Chondrocyte (in vitro differentiated cells): Measurements from ENCODE around the gene ACVR1. TPM values are rescaled to one million over a fixed set of nuclear protein-coding genes. Genes with fewer than 3 reads are reported as not detected.
"Not testable (repeated sequence)": the region's sequence is repeated elsewhere in the genome, so short reads cannot be mapped to it uniquely, and the experiment has no call there.

Source experiments
- DNase-seq: peaks from one replicate; pipeline ENCODE4 v3.0.0; 2021; ENCODE audit warnings: mixed read lengths, low spot score
- H3K27ac Mint-ChIP-seq: one replicate; pipeline ENCODE4 v1.8.0; 2021; ENCODE audit warnings: mild to moderate bottlenecking, moderate library complexity, mixed read lengths; ENCODE audit not compliant: unreplicated experiment
- H3K27me3 Mint-ChIP-seq: 2 replicates; pipeline ENCODE4 v1.8.0; 2021; ENCODE audit warnings: low read depth, mixed read lengths
- H3K36me3 Mint-ChIP-seq: 2 replicates; pipeline ENCODE4 v1.8.0; 2021; ENCODE audit warnings: low read depth, mixed read lengths
- H3K4me1 Mint-ChIP-seq: 2 replicates; pipeline ENCODE4 v1.8.0; 2021; ENCODE audit warnings: low read depth, mild to moderate bottlenecking, mixed read lengths
- H3K4me3 Mint-ChIP-seq: one replicate; pipeline ENCODE4 v1.8.0; 2021; ENCODE audit warnings: mild to moderate bottlenecking, moderate library complexity, mixed read lengths; ENCODE audit not compliant: unreplicated experiment
- H3K9me3 Mint-ChIP-seq: 2 replicates; pipeline ENCODE4 v1.8.0; 2021; ENCODE audit warnings: low read depth, mixed read lengths
- total RNA-seq: library from RNA; stranded (reverse); gene quantifications from 3 replicates; pipeline ENCODE4 v1.2.1, GENCODE V29; 2021
- TF ChIP-seq, protein P1 (sequence below): fragments of 200-600 bp; sonication (generic); IDR thresholded peaks from 2 replicates; pipeline ENCODE4 v1.5.0; 2021; ENCODE audit warnings: antibody characterized with exemption, mild to moderate bottlenecking, moderate library complexity

The ACVR1 gene
- total RNA-seq, 1 donor from 2014 or later, result 81.7 TPM

DNA sequence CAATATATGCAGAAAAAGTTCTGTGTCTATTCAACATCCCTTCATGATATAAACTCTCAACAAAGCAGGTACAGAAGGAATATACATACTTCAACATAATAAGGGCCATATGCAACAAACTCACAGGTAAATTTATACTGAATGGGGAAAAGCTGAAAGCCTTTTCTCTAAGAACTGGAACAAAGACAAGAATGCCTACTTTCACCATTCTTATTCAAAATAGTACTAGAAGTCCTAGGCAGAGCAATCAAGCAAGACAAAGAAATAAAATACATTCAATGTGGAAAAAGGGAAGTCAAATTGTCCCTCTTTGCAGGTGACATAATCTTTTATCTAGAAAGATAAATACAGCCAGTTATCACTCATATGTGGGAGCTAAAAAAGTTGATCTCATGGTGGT, 116.3 kb downstream of the ACVR1 start:
- H3K4me1 Mint-ChIP-seq, result peaks cover 14% of the 10 kb centered on the region
- no peak overlapping the region for H3K4me3 Mint-ChIP-seq
- peaks cover 36% of the 10 kb centered on the region for H3K9me3 Mint-ChIP-seq
- DNase-seq, result no peak
- H3K27me3 Mint-ChIP-seq, result no peaks in the 10 kb centered on the region
- H3K36me3 Mint-ChIP-seq, result peaks cover 68% of the 10 kb centered on the region
- no peak overlapping the region for H3K27ac Mint-ChIP-seq
- TF ChIP-seq, protein P1, sequence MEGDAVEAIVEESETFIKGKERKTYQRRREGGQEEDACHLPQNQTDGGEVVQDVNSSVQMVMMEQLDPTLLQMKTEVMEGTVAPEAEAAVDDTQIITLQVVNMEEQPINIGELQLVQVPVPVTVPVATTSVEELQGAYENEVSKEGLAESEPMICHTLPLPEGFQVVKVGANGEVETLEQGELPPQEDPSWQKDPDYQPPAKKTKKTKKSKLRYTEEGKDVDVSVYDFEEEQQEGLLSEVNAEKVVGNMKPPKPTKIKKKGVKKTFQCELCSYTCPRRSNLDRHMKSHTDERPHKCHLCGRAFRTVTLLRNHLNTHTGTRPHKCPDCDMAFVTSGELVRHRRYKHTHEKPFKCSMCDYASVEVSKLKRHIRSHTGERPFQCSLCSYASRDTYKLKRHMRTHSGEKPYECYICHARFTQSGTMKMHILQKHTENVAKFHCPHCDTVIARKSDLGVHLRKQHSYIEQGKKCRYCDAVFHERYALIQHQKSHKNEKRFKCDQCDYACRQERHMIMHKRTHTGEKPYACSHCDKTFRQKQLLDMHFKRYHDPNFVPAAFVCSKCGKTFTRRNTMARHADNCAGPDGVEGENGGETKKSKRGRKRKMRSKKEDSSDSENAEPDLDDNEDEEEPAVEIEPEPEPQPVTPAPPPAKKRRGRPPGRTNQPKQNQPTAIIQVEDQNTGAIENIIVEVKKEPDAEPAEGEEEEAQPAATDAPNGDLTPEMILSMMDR, result no peak

DNA sequence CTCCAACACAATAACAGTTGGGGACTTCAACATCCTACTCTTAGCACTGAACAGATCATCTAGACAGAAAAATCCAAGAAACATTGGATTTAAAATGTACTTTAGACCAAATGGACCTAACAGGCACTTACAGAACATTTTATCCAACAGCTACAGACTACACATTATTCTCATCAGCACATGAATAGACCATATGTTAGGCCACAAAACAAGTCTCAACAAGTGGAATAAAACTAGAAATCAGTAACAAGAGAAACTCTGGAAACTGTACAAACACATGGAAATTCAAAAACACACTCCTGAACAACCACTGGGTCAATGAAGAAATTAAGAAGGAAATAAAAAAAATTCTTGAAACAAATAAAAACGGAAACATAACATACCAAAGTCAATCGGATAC, 117.5 kb downstream of the ACVR1 start:
- H3K9me3 Mint-ChIP-seq, result peaks cover 36% of the 10 kb centered on the region
- H3K4me1 Mint-ChIP-seq, result peaks cover 14% of the 10 kb centered on the region
- no peak overlapping the region for H3K4me3 Mint-ChIP-seq
- H3K36me3 Mint-ChIP-seq, result peaks cover 69% of the 10 kb centered on the region
- TF ChIP-seq, protein P1, result no peak
- H3K27me3 Mint-ChIP-seq, result no peaks in the 10 kb centered on the region
- no peak for DNase-seq
- H3K27ac Mint-ChIP-seq, result peak overlapping the region; percentile 19

DNA sequence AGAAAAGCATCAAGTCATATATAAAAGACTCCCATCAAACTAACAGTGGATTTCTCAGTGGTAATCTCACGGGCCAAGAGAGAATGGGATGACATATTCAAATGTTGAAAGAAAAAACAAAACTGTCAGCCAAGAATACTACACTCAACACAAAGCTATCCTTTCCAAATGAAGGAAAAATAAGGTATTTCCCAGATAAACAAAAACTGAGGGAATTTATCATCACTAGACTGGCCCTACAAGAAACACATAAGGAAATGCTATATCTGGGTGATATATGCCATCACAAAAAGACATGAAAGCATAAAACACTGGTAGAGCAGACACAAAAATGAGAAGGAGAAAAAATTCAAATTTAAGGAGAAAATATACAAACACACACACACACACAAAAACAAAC, 118.6 kb downstream of the ACVR1 start:
- DNase-seq, result no peak
- peaks cover 67% of the 10 kb centered on the region for H3K36me3 Mint-ChIP-seq

DNA sequence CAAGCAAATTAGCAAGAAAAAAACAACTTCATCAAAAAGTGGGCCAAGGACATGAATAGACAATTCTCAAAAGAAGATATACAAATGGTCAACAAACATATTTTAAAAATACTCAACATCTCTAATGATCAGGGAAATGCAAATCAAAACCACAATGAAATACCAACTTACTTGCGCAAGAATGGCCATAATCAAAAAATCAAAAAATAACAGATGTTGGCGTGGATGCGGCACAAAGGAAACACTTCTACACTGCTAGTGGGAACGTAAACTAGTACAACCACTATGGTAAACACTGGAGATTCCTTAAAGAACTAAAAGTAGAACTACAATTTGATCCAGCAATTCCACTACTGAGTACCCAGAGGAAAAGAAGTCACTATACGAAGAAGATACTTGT, 119.7 kb downstream of the ACVR1 start:
- Mint-ChIP-seq H3K4me1 (peaks cover 23% of the 10 kb centered on the region), H3K9me3 (peaks cover 32% of the 10 kb centered on the region), H3K36me3 (peaks cover 66% of the 10 kb centered on the region)
- H3K27me3 Mint-ChIP-seq, H3K27ac Mint-ChIP-seq, DNase-seq, H3K4me3 Mint-ChIP-seq: not testable (repeated sequence)

More for the DNA sequence above, 118.6 kb downstream of the ACVR1 start:
- Mint-ChIP-seq H3K9me3 (peaks cover 36% of the 10 kb centered on the region), H3K4me3 (no peak overlapping the region), H3K4me1 (peaks cover 19% of the 10 kb centered on the region), H3K27me3 (no peaks in the 10 kb centered on the region), H3K27ac (no peak overlapping the region)
- TF ChIP-seq, protein P1, result no peak

DNA sequence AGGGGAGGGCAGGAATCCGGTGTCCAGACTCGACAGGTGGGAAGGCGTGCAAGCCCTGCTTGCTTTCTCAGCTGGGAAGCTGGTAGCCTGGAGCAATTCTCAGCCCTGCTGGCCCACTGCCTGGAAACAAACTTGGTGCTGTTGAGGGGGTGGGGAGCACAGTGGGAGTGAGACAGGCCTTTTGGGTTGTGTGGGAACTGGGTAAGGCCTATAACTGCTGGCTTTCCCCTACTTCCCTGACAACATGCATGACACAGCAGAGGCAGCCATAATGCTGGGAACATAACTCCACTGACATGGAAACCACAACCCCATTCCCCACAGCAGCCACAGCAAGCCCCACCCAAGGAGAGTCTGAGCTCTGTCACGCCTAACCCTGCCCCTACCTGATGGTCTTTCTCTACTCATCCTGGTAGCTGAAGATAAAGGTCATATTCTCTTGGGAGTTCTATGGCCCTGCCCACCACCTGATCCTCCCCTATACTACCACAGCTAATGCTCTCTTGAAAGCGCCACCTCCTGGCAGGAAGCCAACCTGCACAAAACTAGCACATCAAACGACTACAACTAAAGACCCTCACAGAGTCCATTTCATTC, 124.6 kb downstream of the ACVR1 start:
- H3K9me3 Mint-ChIP-seq, result peaks cover 17% of the 10 kb centered on the region

More for the DNA sequence above, 124.6 kb downstream of the ACVR1 start:
- Mint-ChIP-seq H3K4me1 (peaks cover 61% of the 10 kb centered on the region), H3K4me3 (peak overlapping the region; percentile 39), H3K36me3 (peaks cover 34% of the 10 kb centered on the region), H3K27ac (peak overlapping the region; percentile 96), H3K27me3 (no peaks in the 10 kb centered on the region)
- peak; percentile 96 for DNase-seq
- TF ChIP-seq, protein P1, result peak; percentile 59
